ENCODE results near the gene SIRPB2. TPM values are rescaled to one million over a fixed set of nuclear protein-coding genes. Genes with fewer than 3 reads are reported as not detected.

The SIRPB2 gene
- total and polyA plus RNA-seq, 10 of the 15 experiments (the other 5 are each of a cell fraction or from before 2014, with no cell fraction given) = not detected

DNA sequence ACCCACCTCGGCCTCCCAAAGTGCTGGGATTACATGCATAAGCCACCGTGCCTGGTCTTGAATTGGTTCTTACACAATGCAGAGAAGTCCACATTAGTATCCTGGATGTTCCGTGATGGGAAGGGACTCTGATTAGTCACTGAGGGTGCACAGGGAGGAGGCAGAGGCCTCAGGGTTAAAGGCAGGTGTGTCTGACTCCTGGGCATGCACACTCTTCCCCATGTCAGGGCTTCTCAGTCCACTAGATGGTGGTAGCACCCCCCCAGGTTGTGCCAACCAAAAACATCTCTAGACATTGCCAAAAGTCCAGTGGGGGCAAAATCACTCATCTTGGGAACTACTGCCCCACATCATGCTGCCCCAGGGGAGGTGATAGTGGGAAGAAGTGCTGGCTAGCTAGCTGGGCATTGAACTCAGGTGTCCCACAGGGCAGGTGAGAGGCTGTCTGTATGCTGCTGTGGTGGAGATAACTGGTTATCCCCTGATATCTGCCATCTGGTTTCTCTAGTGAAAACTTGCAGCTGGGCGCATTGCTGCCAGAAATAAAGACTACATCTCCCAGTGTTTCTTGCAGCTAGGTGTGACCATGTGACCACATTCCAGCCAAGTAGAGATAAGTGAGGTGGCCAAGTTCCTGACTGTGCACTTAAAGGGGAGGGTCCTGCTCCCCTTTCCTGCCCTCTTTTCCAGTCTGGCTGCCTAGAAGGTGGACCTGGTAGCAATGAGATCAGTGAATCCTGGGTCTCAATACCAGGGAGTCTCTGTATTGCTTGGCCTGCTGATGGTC is 16.2 kb downstream of the SIRPB2 start:
- no peak overlapping the region for H2AFZ ChIP-seq (ENCODE audit: control insufficient read depth, low read depth, low read length)
- ChIA-PET SMC1A (ENCODE audit: uncharacterized antibody, unreplicated experiment) (interaction anchor here (3.7 kb wide), 1 partner anchor 28 kb away, joined by 21 read pairs; no protein-coding TSS in a partner anchor), CTCF (interaction anchor here (0.7 to 3.5 kb wide), 4 partner anchors 9 to 34 kb away, joined by 3 to 20 read pairs (median 4); no protein-coding TSS in a partner anchor), RAD21 (ENCODE audit: unreplicated experiment) (interaction anchor here (2.8 kb wide), 1 partner anchor 28 kb away, joined by 23 read pairs; no protein-coding TSS in a partner anchor), POLR2A (no interaction called here)
- H3K79me2 ChIP-seq (ENCODE audit: control insufficient read depth, insufficient read depth, low read length) = no peaks in the 10 kb centered on the region
- FAIRE-seq = no peak
- WGBS (ENCODE audit: insufficient coverage, insufficient replicate concordance, low lambda C conversion rate, missing lambda C conversion rate) = 55% methylated on average over 4 of the region's 4 CpGs
- no peaks in the 10 kb centered on the region for H3K36me3 ChIP-seq (ENCODE audit: control insufficient read depth in 2 of 2, insufficient read depth in 2 of 2, low read length in 1 of 2)
- in situ Hi-C loops (cut with MboI) = no loop called here
- H3K9me3 ChIP-seq (replicated peaks; ENCODE audit: control insufficient read depth, insufficient read depth, low read length) = no peaks in the 10 kb centered on the region
- H3K4me3 ChIP-seq = no peak overlapping the region
- DNase-seq (ENCODE audit: low read depth, low spot score) = no peak
- H3K9ac ChIP-seq (ENCODE audit: control insufficient read depth, insufficient read depth, low read length) = no peak overlapping the region
- intact Hi-C loops (cut with micrococcal nuclease; ENCODE audit: unreplicated experiment) = loop anchor here (1.0 kb wide), 1 partner anchor 28 kb away; no protein-coding TSS in a partner anchor
- H4K20me1 ChIP-seq (ENCODE audit: control insufficient read depth, insufficient read depth) = no peaks in the 10 kb centered on the region
- ATAC-seq = peak; percentile 50
- peak; percentile 16; the same call in 1 of the 2 replicates for TF ChIP-seq SMC3 (IDR thresholded peaks at IDR 0.05; ENCODE audit: borderline replicate concordance, low read length)
- peak; percentile 48; the same call in 1 of the 2 replicates for TF ChIP-seq RAD21 (IDR thresholded peaks at IDR 0.05; ENCODE audit: insufficient read depth, low read depth, low read length)
- no peak for TF ChIP-seq TCF3 (IDR thresholded peaks at IDR 0.05; ENCODE audit: borderline replicate concordance, insufficient read depth, low read depth, low read length)
- TF ChIP-seq, protein P1, sequence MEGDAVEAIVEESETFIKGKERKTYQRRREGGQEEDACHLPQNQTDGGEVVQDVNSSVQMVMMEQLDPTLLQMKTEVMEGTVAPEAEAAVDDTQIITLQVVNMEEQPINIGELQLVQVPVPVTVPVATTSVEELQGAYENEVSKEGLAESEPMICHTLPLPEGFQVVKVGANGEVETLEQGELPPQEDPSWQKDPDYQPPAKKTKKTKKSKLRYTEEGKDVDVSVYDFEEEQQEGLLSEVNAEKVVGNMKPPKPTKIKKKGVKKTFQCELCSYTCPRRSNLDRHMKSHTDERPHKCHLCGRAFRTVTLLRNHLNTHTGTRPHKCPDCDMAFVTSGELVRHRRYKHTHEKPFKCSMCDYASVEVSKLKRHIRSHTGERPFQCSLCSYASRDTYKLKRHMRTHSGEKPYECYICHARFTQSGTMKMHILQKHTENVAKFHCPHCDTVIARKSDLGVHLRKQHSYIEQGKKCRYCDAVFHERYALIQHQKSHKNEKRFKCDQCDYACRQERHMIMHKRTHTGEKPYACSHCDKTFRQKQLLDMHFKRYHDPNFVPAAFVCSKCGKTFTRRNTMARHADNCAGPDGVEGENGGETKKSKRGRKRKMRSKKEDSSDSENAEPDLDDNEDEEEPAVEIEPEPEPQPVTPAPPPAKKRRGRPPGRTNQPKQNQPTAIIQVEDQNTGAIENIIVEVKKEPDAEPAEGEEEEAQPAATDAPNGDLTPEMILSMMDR (IDR thresholded peaks at IDR 0.05 in 2 of 3, conservative IDR thresholded peaks at IDR 0.05 in 1 of 3; ENCODE audit: control insufficient read depth in 2 of 3, extremely low read depth in 1 of 3, insufficient read depth in 1 of 3, low read depth in 3 of 3, low read length in 3 of 3) = peak; percentile 27 to 48 (median 40)
- TF ChIP-seq ZNF622 (IDR thresholded peaks at IDR 0.05) = no peak
- no peak overlapping the region for H3K4me2 ChIP-seq (ENCODE audit: control insufficient read depth, insufficient read depth)
- no peak overlapping the region for H3K27ac ChIP-seq (ENCODE audit: control insufficient read depth, insufficient read depth)
- no TSS peak for BruUV-seq (replicated peaks)
- H3K4me1 ChIP-seq (ENCODE audit: control insufficient read depth, insufficient read depth, low read length) = peaks cover 2% of the 10 kb centered on the region; the same call in 1 of the 2 replicates
- no peaks in the 10 kb centered on the region; a peak in 2 of 4 replicates for H3K27me3 ChIP-seq (replicated peaks in 1 of 2; ENCODE audit: control insufficient read depth in 2 of 2, insufficient read depth in 2 of 2, low read length in 1 of 2)

All from GM12878 (cell line).